ENCODE measurements around the gene STAT5B. TPM values are rescaled to one million over a fixed set of nuclear protein-coding genes. Genes with fewer than 3 reads are reported as not detected.

Gene STAT5B
- total and polyA plus RNA-seq, 9 of the 15 experiments (the other 6 are each of a cell fraction or from before 2014, with no cell fraction given), result 20.8 to 176 (median 92.4) TPM

GRCh38 chr17:42312285-42313130 lies 36.3 kb upstream of the STAT5B start (continued):
- no peak for TF ChIP-seq NCOA4 (IDR thresholded peaks at IDR 0.05; ENCODE audit: partially characterized antibody)
- TF ChIP-seq MAFF (IDR thresholded peaks at IDR 0.05; ENCODE audit: low read length), result no peak
- TF ChIP-seq THRB (CRISPR knock-in tag; conservative IDR thresholded peaks at IDR 0.05), result peak; percentile 28; the same call in 1 of the 2 replicates
- TF ChIP-seq KAT2B (IDR thresholded peaks at IDR 0.05; ENCODE audit: low read depth, low read length), result no peak
- no peak for TF ChIP-seq ASH1L (IDR thresholded peaks at IDR 0.05; ENCODE audit: borderline replicate concordance, low read depth, partially characterized antibody)
- TF ChIP-seq ETV1 (tag; conservative IDR thresholded peaks at IDR 0.05; ENCODE audit: low read depth), result peak; percentile 81
- peak; percentile 52 to 73; a peak in 3 of 4 replicates for TF ChIP-seq RCOR1 (IDR thresholded peaks at IDR 0.05; ENCODE audit: borderline replicate concordance in 1 of 2, low read depth in 2 of 2, low read length in 2 of 2)
- TF ChIP-seq SMARCA5 (IDR thresholded peaks at IDR 0.05), result no peak
- peak; percentile 23; the same call in 1 of the 2 replicates for TF ChIP-seq CREB1 (IDR thresholded peaks at IDR 0.05)
- TF ChIP-seq CREB1 (CRISPR knock-in tag; IDR thresholded peaks at IDR 0.05), result no peak
- peak; percentile 88 for TF ChIP-seq TEAD4 (IDR thresholded peaks at IDR 0.05; ENCODE audit: low read length)
- TF ChIP-seq TEAD4 (CRISPR knock-in tag; IDR thresholded peaks at IDR 0.05; ENCODE audit: borderline replicate concordance), result no peak
- TF ChIP-seq ZNF76 (CRISPR knock-in tag; IDR thresholded peaks at IDR 0.05; ENCODE audit: borderline replicate concordance), result no peak; the same call in 1 of the 2 replicates
- TF ChIP-seq ZBTB11 (CRISPR knock-in tag; IDR thresholded peaks at IDR 0.05), result peak in 1 of 3 experiments; percentile 76; a peak in 2 of 6 replicates
- no peak for TF ChIP-seq ZNF282 (CRISPR knock-in tag; IDR thresholded peaks at IDR 0.05)
- peak; percentile 62 for TF ChIP-seq JUND (IDR thresholded peaks at IDR 0.05; ENCODE audit: borderline replicate concordance, low read depth, low read length)
- TF ChIP-seq JUND (tag; IDR thresholded peaks at IDR 0.05; ENCODE audit: borderline replicate concordance, low read depth, low read length), result peak; percentile 34; the same call in 1 of the 3 replicates
- no peak for TF ChIP-seq SNRNP70 (optimal IDR thresholded peaks at IDR 0.05; ENCODE audit: low read depth, low read length)
- TF ChIP-seq EHMT2 (IDR thresholded peaks at IDR 0.05), result peak; percentile 40; the same call in 1 of the 2 replicates
- peak; percentile 98 for TF ChIP-seq ZBTB7A (IDR thresholded peaks at IDR 0.05; ENCODE audit: borderline replicate concordance, control insufficient read depth, low read depth, low read length)
- peak; percentile 89 to 96 for TF ChIP-seq MAZ (CRISPR knock-in tag; conservative IDR thresholded peaks at IDR 0.05 in 1 of 2, IDR thresholded peaks at IDR 0.05 in 1 of 2)
- TF ChIP-seq, protein P1, sequence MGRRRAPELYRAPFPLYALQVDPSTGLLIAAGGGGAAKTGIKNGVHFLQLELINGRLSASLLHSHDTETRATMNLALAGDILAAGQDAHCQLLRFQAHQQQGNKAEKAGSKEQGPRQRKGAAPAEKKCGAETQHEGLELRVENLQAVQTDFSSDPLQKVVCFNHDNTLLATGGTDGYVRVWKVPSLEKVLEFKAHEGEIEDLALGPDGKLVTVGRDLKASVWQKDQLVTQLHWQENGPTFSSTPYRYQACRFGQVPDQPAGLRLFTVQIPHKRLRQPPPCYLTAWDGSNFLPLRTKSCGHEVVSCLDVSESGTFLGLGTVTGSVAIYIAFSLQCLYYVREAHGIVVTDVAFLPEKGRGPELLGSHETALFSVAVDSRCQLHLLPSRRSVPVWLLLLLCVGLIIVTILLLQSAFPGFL (CRISPR knock-in tag; IDR thresholded peaks at IDR 0.05), result no peak

All from K562 (cell line).